Memory B cell (primary cell): ENCODE data around the gene FBXL17.

Experiments
- ATAC-seq: fragments of 150-1000 bp; cut with Tn5 transposase; 2 replicates; pipeline ENCODE4 v1.10.0; 2021; ENCODE audit warnings: low read depth, mild to moderate bottlenecking, moderate library complexity
- DNase-seq, 2 donors: peaks; one replicate each; pipeline ENCODE4 v3.0.0; 2022; ENCODE audit warnings: low spot score in 2 of 2
- H3K27ac Mint-ChIP-seq: one replicate; pipeline ENCODE4 v1.8.0; 2022; ENCODE audit warnings: mild to moderate bottlenecking, moderate library complexity, mixed read lengths
- H3K27me3 Mint-ChIP-seq: one replicate; pipeline ENCODE4 v1.8.0; 2022; ENCODE audit warnings: mixed read lengths
- H3K36me3 Mint-ChIP-seq: one replicate; pipeline ENCODE4 v1.8.0; 2022; ENCODE audit warnings: mild to moderate bottlenecking, mixed read lengths
- H3K4me1 Mint-ChIP-seq: one replicate; pipeline ENCODE4 v1.8.0; 2022; ENCODE audit warnings: mixed read lengths
- H3K4me3 Mint-ChIP-seq: one replicate; pipeline ENCODE4 v1.8.0; 2022; ENCODE audit warnings: mild to moderate bottlenecking, moderate library complexity, mixed read lengths
- H3K9me3 Mint-ChIP-seq: one replicate; pipeline ENCODE4 v1.8.0; 2022; ENCODE audit warnings: mixed read lengths

The FBXL17 gene

GRCh38 chr5:108361239-108361638 is 20.7 kb downstream of the FBXL17 start:
- ATAC-seq (no peak), DNase-seq (no peak)
- H3K9me3 Mint-ChIP-seq, result no peaks in the 10 kb centered on the region
- H3K36me3 Mint-ChIP-seq, result peaks cover 19% of the 10 kb centered on the region
- H3K27me3 Mint-ChIP-seq, result no peaks in the 10 kb centered on the region
- no peak overlapping the region for H3K27ac Mint-ChIP-seq
- no peaks in the 10 kb centered on the region for H3K4me1 Mint-ChIP-seq
- no peak overlapping the region for H3K4me3 Mint-ChIP-seq

GRCh38 chr5:108360280-108360679 is 21.6 kb downstream of the FBXL17 start:
- no peaks in the 10 kb centered on the region for H3K4me1 Mint-ChIP-seq
- no peak overlapping the region for H3K27ac Mint-ChIP-seq
- ATAC-seq, result no peak
- no peaks in the 10 kb centered on the region for H3K27me3 Mint-ChIP-seq
- H3K9me3 Mint-ChIP-seq, result no peaks in the 10 kb centered on the region
- H3K36me3 Mint-ChIP-seq, result peaks cover 15% of the 10 kb centered on the region
- no peak for DNase-seq
- H3K4me3 Mint-ChIP-seq, result no peak overlapping the region

GRCh38 chr5:108356286-108356685 is 25.6 kb downstream of the FBXL17 start:
- H3K9me3 Mint-ChIP-seq, result no peaks in the 10 kb centered on the region
- no peaks in the 10 kb centered on the region for H3K27me3 Mint-ChIP-seq
- H3K36me3 Mint-ChIP-seq, result peaks cover 23% of the 10 kb centered on the region
- ATAC-seq (no peak), DNase-seq (no peak)
- no peak overlapping the region for H3K4me3 Mint-ChIP-seq
- peaks cover 2% of the 10 kb centered on the region for H3K4me1 Mint-ChIP-seq
- H3K27ac Mint-ChIP-seq, result no peak overlapping the region

GRCh38 chr5:108353087-108353486 is 28.8 kb downstream of the FBXL17 start:
- Mint-ChIP-seq H3K27me3 (no peaks in the 10 kb centered on the region), H3K36me3 (peaks cover 11% of the 10 kb centered on the region), H3K9me3 (no peaks in the 10 kb centered on the region), H3K27ac (no peak overlapping the region), H3K4me1 (peaks cover 2% of the 10 kb centered on the region), H3K4me3 (no peak overlapping the region)
- ATAC-seq, result no peak
- DNase-seq, result no peak

GRCh38 chr5:108345541-108346171 is 36.2 kb downstream of the FBXL17 start:
- DNase-seq (peak in 1 of 2 donors; percentile 9), ATAC-seq (peak; percentile 58)
- H3K9me3 Mint-ChIP-seq, result no peaks in the 10 kb centered on the region
- H3K36me3 Mint-ChIP-seq, result peaks cover 13% of the 10 kb centered on the region
- H3K27me3 Mint-ChIP-seq, result no peaks in the 10 kb centered on the region
- H3K27ac Mint-ChIP-seq, result no peak overlapping the region
- H3K4me3 Mint-ChIP-seq, result no peak overlapping the region
- no peaks in the 10 kb centered on the region for H3K4me1 Mint-ChIP-seq

GRCh38 chr5:108344103-108344822 is 37.6 kb downstream of the FBXL17 start:
- ATAC-seq (no peak), DNase-seq (no peak)
- H3K36me3 Mint-ChIP-seq, result peaks cover 13% of the 10 kb centered on the region
- no peaks in the 10 kb centered on the region for H3K9me3 Mint-ChIP-seq
- no peaks in the 10 kb centered on the region for H3K27me3 Mint-ChIP-seq
- no peak overlapping the region for H3K4me3 Mint-ChIP-seq
- H3K27ac Mint-ChIP-seq, result no peak overlapping the region
- H3K4me1 Mint-ChIP-seq, result no peaks in the 10 kb centered on the region

- Mint-ChIP-seq H3K9me3 (no peaks in the 10 kb centered on the region), H3K27me3 (no peaks in the 10 kb centered on the region), H3K4me1 (no peaks in the 10 kb centered on the region), H3K4me3 (no peak overlapping the region), H3K27ac (no peak overlapping the region), H3K36me3 (peaks cover 14% of the 10 kb centered on the region)
- ATAC-seq (no peak), DNase-seq (no peak)
Measured at GRCh38 chr5:108341866-108342265, 40.0 kb downstream of the FBXL17 start.

GRCh38 chr5:108340131-108340530 is 41.8 kb downstream of the FBXL17 start:
- Mint-ChIP-seq H3K4me3 (no peak overlapping the region), H3K9me3 (no peaks in the 10 kb centered on the region), H3K36me3 (peaks cover 14% of the 10 kb centered on the region), H3K27ac (no peak overlapping the region), H3K27me3 (no peaks in the 10 kb centered on the region), H3K4me1 (no peaks in the 10 kb centered on the region)
- ATAC-seq (no peak), DNase-seq (no peak)

GRCh38 chr5:108339220-108339619 is 42.7 kb downstream of the FBXL17 start:
- no peak for DNase-seq
- ATAC-seq, result no peak
- Mint-ChIP-seq H3K36me3 (peaks cover 16% of the 10 kb centered on the region), H3K27me3 (no peaks in the 10 kb centered on the region), H3K4me3 (no peak overlapping the region), H3K4me1 (no peaks in the 10 kb centered on the region), H3K27ac (no peak overlapping the region), H3K9me3 (no peaks in the 10 kb centered on the region)

GRCh38 chr5:108334225-108334624 is 47.7 kb downstream of the FBXL17 start:
- no peak for ATAC-seq
- H3K27me3 Mint-ChIP-seq, result no peaks in the 10 kb centered on the region
- DNase-seq, result no peak
- peaks cover 8% of the 10 kb centered on the region for H3K36me3 Mint-ChIP-seq
- no peak overlapping the region for H3K27ac Mint-ChIP-seq
- no peak overlapping the region for H3K4me3 Mint-ChIP-seq
- no peaks in the 10 kb centered on the region for H3K9me3 Mint-ChIP-seq
- peaks cover 2% of the 10 kb centered on the region for H3K4me1 Mint-ChIP-seq

- ATAC-seq, result no peak
- no peak for DNase-seq
- Mint-ChIP-seq H3K27me3 (no peaks in the 10 kb centered on the region), H3K9me3 (no peaks in the 10 kb centered on the region), H3K27ac (no peak overlapping the region), H3K4me3 (no peak overlapping the region), H3K4me1 (peaks cover 2% of the 10 kb centered on the region), H3K36me3 (peaks cover 24% of the 10 kb centered on the region)
Measured at GRCh38 chr5:108326982-108327381, 54.9 kb downstream of the FBXL17 start.

GRCh38 chr5:108324886-108325285 is 57.0 kb downstream of the FBXL17 start:
- H3K36me3 Mint-ChIP-seq, result peaks cover 25% of the 10 kb centered on the region
- H3K4me3 Mint-ChIP-seq, result no peak overlapping the region
- no peaks in the 10 kb centered on the region for H3K9me3 Mint-ChIP-seq
- no peaks in the 10 kb centered on the region for H3K27me3 Mint-ChIP-seq
- no peak for ATAC-seq
- DNase-seq, result no peak
- no peaks in the 10 kb centered on the region for H3K4me1 Mint-ChIP-seq
- H3K27ac Mint-ChIP-seq, result no peak overlapping the region

- H3K27ac Mint-ChIP-seq, result no peak overlapping the region
- H3K4me1 Mint-ChIP-seq, result no peaks in the 10 kb centered on the region
- no peak for ATAC-seq
- no peaks in the 10 kb centered on the region for H3K27me3 Mint-ChIP-seq
- H3K9me3 Mint-ChIP-seq, result no peaks in the 10 kb centered on the region
- peaks cover 20% of the 10 kb centered on the region for H3K36me3 Mint-ChIP-seq
- H3K4me3 Mint-ChIP-seq, result no peak overlapping the region
- no peak for DNase-seq
Measured at GRCh38 chr5:108321341-108321740, 60.6 kb downstream of the FBXL17 start.

GRCh38 chr5:108320231-108320630 is 61.7 kb downstream of the FBXL17 start:
- H3K4me3 Mint-ChIP-seq, result peak overlapping the region; percentile 1
- ATAC-seq (no peak), DNase-seq (no peak)
- H3K27me3 Mint-ChIP-seq, result no peaks in the 10 kb centered on the region
- H3K27ac Mint-ChIP-seq, result no peak overlapping the region
- H3K4me1 Mint-ChIP-seq, result no peaks in the 10 kb centered on the region
- peaks cover 11% of the 10 kb centered on the region for H3K36me3 Mint-ChIP-seq
- H3K9me3 Mint-ChIP-seq, result no peaks in the 10 kb centered on the region

- Mint-ChIP-seq H3K27ac (no peak overlapping the region), H3K9me3 (no peaks in the 10 kb centered on the region), H3K36me3 (peaks cover 7% of the 10 kb centered on the region), H3K4me3 (no peak overlapping the region), H3K27me3 (no peaks in the 10 kb centered on the region), H3K4me1 (no peaks in the 10 kb centered on the region)
- DNase-seq (no peak), ATAC-seq (no peak)
Measured at GRCh38 chr5:108315829-108316228, 66.1 kb downstream of the FBXL17 start.
